GM19328 (cell line): ENCODE data around the gene SLIT2.

ENCODE experiments used
- ATAC-seq: cut with Tn5 transposase; IDR thresholded peaks from one replicate; pipeline ENCODE4 v1.9.1; 2021; ENCODE audit warnings: mild to moderate bottlenecking, moderate library complexity; ENCODE audit not compliant: unreplicated experiment

The SLIT2 gene

DNA sequence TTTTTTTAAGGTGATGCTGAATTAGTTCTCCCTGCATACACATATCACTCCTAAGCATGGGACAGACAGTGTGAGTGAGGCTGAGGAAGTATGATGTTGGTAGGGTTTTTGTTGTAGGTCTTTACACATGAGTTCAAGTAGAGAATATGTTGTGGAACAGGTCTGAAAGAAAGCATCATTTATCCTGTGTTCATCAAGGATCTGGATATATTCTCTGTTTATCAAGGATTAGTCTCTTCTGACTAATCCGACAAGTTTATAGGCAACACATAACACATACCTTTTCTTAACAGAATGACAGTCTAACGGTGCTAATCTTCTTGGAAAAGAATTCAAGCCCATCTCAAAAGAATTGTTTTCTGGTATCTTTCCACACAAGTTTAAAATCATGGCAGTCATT, 10.5 kb downstream of the SLIT2 start:
- no peak for ATAC-seq

DNA sequence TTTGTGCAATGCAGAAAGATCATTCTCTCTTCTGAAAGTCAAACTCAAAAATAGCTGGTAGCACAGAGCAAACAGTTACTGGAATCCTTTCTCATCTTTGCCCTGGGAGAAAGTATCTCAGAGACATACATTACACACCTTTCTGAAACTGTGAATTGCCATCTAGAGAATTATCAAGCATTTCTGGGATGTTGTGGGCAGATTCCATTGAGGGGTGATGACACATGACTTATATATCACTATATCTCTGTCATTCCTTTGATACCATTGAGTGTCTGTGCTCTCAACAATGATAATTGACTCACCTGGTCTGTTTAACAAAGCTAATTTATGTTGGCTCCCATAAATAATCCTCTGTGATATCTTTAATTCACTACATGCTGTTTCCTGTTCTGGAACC, 13.0 kb downstream of the SLIT2 start:
- no peak for ATAC-seq

DNA sequence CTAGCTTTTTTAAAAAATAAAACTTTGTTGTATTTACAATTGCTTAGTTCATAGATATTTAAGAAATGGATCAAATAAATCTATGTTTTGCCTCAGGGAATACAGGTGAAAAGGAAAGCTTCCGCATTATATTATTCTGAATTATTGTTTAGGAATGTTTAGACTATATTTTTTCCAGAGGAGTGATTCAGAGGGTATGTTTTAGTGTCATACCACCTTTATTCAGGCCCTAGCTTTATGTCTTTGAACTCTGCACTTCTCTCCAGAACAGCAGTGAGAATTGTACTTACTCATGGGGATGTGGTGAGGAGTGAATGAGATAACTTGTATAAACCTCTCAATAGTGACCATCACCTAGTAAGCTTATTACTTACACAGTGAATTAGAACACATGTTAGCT, 14.0 kb downstream of the SLIT2 start:
- no peak for ATAC-seq

DNA sequence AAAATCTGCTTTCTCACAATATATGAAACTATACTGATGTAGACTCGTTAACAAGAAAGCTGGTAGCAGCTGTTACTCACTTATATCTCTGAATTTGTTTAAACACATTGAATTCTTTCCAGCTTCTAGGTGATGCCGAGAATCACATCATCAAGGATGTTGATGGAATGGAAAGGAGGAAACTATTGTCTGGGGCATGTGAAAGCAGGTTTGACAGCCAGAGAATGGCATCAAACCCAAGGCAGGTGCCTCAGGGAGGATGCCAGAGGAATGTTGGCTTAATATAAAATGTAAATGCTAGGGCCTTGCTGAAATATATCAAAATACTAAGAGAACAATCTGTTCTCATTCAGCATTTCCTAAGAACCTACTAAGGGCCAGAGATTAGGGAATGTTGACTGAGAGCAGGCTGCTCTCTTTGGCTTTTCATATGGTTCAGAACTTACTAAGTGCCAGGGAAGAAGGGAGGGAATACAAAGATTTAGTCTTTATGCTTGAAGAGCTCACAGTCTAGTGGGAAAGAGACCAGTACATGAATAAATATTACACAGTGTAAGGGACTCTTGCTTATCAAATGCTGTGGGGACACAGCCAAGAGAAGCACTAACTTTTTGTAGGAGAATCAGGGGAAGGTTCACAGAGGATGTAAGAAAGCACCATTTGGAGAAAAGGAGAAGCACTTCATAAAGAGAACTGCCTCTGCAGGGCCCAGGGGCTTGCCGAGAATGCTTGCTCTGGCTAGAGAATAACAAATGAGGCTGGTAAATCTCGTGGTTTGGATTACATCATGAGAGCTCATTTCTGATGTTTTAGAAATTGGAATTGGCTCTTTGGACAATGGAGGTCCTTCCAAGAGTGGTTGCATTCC, 14.7 kb downstream of the SLIT2 start:
- no peak for ATAC-seq

DNA sequence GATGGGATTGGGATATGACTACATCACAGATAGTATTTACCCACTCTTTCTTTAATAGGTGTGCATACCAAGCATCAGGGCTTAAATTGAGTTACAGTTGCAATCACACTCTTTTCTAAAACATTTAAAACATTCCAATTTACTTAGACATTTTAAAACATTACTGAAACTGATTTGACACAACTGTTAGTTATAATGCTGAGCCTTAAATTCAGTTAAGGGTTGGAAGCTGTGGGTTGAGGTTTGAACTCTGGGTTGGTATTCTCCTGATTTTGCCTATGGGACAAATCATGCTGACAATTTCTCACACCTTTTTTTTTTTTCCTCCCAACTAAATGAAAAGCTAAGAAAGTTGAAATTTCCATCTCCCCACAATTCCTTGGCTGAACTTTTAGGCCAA, 16.3 kb downstream of the SLIT2 start:
- ATAC-seq, result no peak

DNA sequence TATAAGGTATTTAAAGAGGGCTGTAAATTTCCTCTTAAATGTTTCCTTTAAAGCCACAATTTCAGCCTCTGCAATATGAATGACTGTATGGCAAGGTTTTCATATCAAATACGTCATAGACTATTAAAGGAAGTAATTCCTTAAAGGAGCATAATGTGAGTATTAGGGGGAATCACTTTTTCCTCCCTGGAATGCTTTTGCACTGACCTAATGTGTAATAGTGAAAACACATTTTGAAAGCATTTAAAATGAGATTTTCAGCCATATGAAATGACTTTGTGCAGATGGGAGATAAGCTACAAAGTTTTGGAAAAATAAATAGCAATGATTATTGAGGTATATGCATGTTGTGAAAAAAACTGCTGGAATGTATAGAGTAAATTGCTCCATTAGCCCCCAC, 17.6 kb downstream of the SLIT2 start:
- ATAC-seq, result no peak

DNA sequence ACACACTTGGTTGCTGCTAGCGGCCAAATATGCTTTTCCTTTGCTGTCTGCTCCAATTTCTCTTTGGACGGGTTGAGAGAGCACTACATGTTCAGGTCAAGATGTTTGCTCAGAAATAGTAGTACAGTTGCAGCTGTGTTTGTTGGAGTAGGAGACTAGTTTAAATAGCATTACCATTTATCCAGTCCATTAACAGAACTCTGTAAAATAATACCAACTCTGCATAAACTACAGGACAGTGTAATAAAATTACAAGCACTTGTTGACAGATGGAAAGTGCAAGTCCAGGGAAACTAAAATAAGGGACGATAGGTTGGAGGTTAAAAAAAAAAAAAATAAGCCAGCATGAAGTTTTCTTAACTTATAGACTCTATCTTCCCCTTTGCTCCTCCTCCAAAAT, 20.2 kb downstream of the SLIT2 start:
- no peak for ATAC-seq

DNA sequence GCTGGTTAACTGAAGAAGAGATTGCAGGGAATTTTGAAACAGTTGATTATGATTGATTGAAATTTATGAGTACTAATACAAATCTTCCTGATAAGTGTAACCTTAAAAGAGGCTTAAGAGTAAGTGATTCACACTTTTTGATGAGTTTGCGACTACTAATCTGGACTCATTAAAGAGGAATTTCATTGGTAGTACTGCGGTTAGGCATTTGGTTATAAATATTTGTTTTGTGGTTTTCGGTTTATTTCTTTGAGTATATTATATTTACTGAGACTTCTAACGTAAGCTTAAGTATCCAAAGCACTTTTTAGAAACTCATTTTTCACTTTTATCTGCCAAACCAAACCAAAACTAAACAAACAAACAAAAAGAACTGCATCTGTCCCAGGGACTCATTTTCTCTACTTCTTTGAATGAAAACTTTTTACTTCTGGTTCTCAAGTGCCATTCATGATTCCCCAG, 20.7 kb downstream of the SLIT2 start:
- no peak for ATAC-seq

DNA sequence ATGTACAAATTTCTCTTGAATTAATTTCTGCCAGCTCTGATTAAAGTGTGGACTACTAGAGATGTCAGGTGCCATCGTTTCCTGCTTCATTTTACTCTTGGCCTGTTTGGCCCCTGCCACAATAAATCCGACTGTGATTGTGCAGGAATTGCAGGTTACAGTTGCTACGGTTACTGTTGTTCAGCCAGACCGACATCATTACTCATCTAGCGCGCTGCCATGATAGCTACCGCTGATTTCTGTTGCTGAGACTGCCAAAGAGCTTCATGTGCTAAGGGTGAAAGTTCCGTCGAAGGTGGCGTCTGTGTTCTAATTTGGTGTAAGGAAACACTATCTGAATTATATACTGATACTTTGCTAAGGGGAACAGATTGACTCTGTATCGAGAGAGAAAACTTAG, 22.1 kb downstream of the SLIT2 start:
- no peak for ATAC-seq

DNA sequence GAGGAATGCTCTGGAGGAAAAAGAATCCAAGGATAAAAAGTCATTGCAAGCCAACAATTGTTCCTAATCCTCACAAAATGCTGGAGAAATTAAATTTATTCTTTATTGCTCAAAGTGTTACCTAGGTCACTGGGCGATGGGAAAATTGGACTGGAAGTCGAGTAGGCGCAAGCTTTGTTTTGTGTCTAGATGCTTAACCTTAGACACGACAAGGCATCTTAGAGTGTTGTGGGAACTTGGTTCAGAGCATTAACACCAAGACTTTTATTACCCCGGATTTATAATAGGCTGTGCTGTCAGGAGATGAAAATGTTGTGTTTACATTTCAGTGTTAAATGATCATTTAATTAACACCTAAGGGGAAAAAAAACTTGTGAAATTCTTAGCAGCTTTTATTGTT, 25.1 kb downstream of the SLIT2 start:
- no peak for ATAC-seq

DNA sequence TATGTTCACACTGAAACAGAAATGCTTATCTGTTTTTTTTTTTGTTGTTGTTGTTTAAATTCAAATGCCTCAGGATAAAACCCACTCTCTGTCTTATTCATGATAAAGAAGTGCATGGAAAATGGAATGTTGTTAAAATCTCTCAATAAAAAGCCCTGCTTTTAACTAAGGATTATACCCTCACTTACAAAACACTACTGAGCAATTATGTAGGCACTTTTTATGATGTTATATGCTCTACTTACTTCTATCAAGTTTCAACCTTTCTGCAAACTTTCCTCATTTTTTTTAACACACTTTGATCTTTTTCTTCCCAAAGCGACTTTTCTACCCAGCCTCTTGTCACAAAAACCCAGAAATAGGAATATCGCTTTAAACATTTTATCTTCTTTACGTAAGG, 26.5 kb downstream of the SLIT2 start:
- ATAC-seq, result no peak

DNA sequence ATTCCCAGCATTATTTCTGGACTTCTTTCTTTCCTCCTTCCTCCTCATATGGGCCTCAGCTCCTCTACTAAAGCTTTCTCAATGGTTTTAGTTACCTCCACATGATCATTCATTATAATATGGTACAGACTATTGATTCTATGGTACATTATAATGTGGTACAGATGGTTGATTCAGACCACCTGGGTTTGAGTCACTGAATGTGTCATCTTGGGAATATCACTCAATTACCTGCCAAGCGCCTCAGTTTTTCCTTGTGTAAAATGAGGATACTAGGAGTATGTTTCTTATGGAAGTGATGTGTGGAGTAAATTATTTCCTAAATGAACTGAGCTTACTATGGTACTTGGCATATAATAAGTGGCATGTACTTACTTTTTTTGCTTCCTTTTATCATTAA, 27.7 kb downstream of the SLIT2 start:
- no peak for ATAC-seq

DNA sequence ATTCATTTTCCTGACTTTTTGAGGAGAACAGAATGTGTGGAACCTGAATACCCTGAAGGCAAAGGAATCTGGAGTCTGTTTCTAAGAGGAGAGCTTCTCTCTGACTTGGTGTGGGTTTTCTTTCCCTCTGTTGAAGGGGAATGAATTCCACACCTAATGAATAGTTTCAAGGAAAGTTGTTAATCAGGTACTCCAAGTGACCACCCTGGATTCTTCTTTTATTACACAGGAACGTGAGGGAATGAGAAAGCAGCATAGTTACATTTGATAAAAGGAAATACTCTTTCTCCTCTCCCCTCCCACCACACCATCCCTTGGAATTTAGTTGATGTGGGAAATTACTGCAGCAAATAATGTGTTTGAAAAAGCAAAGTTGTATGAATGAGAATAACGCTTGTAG, 29.7 kb downstream of the SLIT2 start:
- ATAC-seq, result no peak

DNA sequence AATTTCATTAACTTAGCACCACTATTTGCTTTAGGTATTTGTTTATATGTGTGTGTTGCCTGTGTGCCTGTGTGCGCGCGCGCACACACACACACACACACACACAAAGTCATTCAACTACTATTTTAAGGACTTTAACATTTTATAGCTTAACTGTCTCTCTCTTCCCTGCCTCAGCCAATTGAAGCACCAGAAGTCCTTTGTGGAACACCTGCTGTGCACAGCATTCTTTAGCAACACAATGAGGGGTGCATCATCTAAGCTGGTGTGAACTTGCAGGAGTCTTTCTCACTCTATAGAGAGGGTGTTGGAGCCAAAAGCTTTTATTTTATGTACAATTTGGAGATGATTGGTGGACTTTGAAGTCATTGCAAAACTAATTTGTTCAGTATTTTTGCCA, 31.3 kb downstream of the SLIT2 start:
- no peak for ATAC-seq

DNA sequence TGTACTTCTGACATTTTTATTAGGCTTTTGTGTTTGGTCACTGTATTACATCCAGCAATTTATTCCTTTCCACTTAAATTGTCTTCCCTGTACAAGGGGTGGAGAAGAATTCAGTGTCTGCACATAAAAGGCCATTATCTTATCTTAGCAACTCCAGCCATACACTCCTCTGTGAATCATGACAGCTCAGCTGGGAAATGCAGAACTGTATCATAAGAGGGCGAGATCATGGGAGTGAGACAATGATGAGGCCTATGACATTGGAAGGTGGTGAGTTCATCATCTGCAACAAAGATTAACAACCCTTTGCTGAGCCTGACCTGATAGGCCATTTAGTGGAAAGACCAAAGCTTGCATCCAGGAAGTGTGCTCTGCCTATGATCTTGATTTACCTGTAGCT, 33.3 kb downstream of the SLIT2 start:
- ATAC-seq, result no peak

DNA sequence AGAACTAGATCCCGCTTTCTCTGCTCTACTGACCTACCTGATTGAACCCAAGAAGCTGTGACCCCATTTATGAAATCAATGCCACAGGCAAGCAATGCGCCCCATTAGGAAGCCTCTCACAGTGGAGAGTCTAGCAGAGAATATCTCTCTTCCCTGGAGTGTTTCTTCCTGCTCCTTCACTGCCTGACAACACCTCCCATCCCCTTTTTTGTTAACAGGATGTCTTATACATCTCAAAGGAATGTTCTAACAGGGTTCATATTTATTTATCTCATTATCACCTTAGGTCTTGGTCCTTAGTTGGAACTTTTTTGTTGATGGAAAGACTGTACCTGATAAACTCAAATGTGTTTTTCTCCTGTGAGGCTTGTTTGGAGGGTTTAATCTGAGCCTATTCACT, 35.5 kb downstream of the SLIT2 start:
- no peak for ATAC-seq

DNA sequence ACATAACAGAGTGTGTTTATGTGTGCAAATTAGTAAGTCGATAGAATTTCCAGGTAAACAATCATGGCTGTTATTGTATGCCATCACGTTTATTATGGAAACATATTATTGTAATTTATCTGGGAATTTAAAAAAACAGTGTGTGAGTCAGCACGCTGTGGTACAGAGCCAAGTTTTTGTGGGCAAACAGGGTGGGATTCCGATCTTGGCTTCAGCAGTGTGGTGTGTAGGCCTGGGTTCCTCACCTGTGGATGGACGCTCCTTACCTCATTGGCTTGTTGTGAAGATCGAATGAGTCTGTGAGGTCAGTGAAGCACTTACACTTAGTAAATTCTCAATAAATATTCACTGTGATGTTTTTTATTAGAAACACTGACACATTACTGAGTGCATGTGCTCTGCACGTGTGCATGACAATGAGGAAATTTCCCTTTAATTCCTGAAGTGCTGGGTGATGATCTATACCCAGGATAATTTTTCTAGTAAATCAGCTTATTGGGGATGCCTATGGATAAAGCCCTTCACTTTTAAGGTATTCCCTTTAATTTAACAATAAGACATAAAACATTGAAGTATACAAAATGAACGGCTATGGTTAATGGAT, 36.4 kb downstream of the SLIT2 start:
- no peak for ATAC-seq

DNA sequence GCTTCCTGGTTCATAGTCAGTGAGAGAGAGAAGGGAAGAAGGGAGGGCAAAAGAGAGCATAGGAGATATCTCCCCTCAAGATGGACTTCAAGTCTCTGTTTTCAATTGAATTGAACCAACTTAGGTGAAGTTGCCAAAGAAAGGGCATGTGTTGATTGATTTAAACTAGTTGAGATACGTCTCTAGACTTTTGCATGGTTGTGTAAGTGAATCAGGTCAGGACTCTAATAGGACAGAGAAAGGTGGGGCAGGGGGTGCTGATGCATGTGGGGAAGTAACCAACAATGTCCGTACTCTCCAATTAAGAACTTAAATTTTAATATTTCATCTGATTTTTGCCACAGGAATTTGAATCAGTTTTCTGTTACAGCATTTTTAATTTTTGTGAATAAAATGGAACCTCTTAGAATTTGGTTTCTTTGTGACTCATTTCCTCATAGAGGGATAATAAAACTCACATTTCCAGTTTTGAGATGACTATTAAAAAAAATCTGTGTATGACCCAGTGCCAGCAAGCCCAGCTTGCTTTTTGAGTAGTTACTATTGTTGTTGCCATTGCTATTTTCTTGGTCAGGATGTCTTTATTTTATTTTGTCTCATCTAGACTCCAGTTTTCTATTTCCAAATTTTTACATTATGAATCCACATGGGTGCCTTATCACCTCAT, 37.3 kb downstream of the SLIT2 start:
- no peak for ATAC-seq

DNA sequence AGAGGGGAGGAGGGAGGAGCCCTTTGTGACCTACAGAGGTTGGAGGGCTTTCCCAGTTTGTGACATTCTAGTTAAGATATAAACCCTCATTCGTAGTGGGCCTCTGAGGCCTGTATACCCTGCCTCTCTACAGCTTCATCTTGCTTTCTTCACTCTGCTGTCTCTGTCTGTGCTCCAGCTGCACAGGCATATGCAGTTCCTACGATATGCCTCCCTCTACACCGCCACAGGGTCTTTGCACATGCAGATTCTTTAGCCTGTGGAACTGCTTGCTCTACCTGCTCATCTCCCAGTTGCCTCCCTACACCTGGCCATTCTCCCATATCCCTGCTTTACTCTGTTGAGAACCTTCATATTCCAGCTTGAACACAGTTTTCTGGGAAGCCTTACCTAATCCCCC, 38.1 kb downstream of the SLIT2 start:
- ATAC-seq, result no peak

DNA sequence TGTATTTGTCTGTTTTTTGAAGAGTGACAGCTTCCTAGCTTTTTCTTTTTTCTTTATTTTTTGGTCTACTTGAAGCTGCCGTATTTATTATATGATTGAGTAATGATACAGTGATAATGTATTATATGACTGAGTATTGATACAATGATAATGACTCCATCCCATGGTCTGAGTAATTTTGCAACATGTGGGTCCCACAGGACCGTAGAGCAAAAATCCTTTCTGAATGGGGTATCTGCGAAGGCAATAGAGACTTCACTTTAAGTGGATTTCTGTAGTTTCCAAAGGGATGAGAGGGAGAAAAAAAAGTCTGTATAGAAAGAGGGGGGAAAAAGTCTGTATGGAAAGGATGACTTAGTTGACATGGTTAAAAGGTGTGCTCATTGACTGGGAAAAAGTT, 41.0 kb downstream of the SLIT2 start:
- ATAC-seq, result no peak

DNA sequence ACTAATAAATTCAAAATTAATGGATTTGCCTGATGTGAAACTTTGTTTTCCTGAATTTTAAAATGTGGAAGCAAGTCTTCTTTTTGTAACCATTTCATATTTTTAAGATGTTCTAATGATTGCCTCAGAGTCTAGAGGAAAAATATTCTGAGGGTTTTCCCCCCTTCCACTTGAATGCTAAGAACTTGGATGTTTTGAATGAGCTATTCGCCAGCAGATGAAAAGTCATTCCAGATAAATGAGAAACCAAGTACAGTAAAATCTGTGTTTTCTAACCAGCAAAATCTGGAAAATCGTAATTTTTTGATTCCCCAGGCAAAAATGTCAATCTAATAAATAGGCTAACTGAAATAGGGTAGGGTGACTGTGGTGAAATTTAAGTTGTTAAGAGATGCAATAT, 45.6 kb downstream of the SLIT2 start:
- no peak for ATAC-seq

DNA sequence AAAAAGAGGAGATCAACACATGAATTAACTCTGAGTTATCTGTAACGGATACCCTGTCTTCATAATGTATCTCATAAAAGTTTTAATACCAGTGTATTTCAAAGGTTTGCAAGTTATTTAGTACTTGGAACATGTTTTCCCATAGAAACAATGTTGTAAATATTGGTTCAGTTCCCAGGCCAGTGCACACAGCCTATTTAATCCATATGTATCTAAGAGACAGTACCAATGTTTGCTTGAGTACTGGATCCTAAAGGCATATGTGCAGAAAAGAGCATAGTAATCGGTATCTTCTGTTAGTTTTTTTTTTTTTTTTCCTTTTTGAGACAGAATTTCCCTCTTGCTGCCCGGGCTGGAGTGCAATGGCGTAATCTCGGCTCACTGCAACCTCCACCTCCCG, 46.1 kb downstream of the SLIT2 start:
- ATAC-seq, result no peak
